ENCODE measurements around the gene TARS3.

TARS3 gene

DNA sequence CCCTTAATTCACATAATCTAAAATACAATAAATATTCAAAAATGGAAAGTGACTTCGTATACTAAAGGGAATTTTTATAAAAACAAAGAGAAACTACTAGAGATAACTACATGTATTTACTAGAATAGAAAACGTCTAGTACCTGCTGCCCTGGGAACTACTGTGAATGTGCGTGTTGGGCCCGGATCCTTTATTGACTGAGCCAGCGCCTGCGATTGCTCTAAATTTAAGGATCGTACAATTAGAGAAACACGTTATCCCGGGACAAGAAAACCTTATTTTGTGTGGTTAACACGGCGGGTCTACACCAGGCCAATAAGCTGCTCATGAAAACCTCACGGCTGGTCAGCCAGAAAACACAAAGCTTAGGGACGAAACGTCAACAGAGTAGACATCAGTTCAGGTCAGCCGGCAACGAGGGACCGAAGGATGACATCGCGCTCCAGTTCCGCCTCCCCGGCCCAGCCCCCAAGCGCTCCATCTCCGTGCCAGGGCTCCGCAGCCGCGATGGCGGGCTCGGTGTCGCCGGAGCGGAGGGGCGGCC, 72.6 kb downstream of the TARS3 start:
- Histone ChIP-seq H3K4me3 (ENCODE audit: control insufficient read depth in 1 of 7, extremely low read depth in 1 of 7, insufficient read depth in 4 of 7, low read depth in 2 of 7, low read length in 6 of 7) (peak overlapping the region; percentile 78 to 93 (median 89)), H3K27ac (ENCODE audit: insufficient read depth in 1 of 2, low read depth in 1 of 2, low read length in 2 of 2, poor library complexity in 1 of 2, severe bottlenecking in 2 of 2) (peak overlapping the region; percentile 90 to 97), H3K36me3 (ENCODE audit: control insufficient read depth in 4 of 4, insufficient read depth in 4 of 4, low read length in 3 of 4) (peaks cover 2 to 24% (median 12%) of the 10 kb centered on the region in 4 experiments), H3K9me3 (ENCODE audit: control extremely low read depth in 1 of 5, control insufficient read depth in 4 of 5, insufficient read depth in 2 of 5, low read depth in 1 of 5, low read length in 4 of 5) (no peaks in the 10 kb centered on the region), H3K4me1 (ENCODE audit: control extremely low read depth in 1 of 4, control insufficient read depth in 4 of 4, insufficient read depth in 4 of 4, low read length in 3 of 4) (peaks cover 12 to 30% (median 18%) of the 10 kb centered on the region in 4 experiments), H3K27me3 (replicated peaks in 2 of 5; ENCODE audit: control insufficient read depth in 4 of 5, insufficient read depth in 5 of 5, low read length in 4 of 5) (no peaks in the 10 kb centered on the region)
- 0% methylated on average over 28 of the region's 32 CpGs for WGBS (ENCODE audit: insufficient coverage)
- ChIA-PET CTCF (interaction anchor here (0.6 to 1.1 kb wide), 3 partner anchors 10 to 211 kb away, joined by 3 to 5 read pairs (median 3); no protein-coding TSS in a partner anchor), POLR2A (interaction anchor here (1.0 kb wide), 1 partner anchor 9 kb away, joined by 3 read pairs; no protein-coding TSS in a partner anchor)
- DNase-seq = no peak

DNA sequence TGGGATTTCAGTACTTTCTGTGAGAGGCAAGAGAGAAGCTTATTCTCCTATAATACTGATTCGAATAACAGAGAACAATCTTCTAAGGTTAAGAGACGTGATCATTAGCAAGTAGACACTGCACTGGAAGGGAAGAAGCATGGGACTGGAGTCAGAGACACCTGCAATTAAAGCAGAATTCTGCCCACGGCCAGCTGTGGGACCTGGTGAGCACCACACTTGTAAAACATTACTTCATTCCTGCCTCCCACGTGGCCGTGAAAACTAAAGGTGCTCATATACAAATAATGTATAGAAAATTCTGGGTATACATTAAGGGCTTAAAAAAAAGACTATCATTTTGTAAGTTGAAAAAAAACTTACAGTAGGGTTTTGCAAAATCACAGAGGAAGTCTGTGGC, 74.1 kb downstream of the TARS3 start:
- 92% methylated on average over 2 of the region's 5 CpGs for WGBS (ENCODE audit: insufficient coverage)
- H3K4me1 ChIP-seq (ENCODE audit: control extremely low read depth in 1 of 4, control insufficient read depth in 4 of 4, insufficient read depth in 4 of 4, low read length in 3 of 4) = peaks cover 12 to 31% (median 18%) of the 10 kb centered on the region in 4 experiments
- DNase-seq = no peak
- ChIA-PET POLR2A (no interaction called here), CTCF (interaction anchor here (0.7 to 1.6 kb wide), 4 partner anchors 8 to 528 kb away, joined by 3 to 5 read pairs (median 4); no protein-coding TSS in a partner anchor)
- H3K27me3 ChIP-seq (replicated peaks in 2 of 5; ENCODE audit: control insufficient read depth in 4 of 5, insufficient read depth in 5 of 5, low read length in 4 of 5) = no peaks in the 10 kb centered on the region
- no peak overlapping the region for H3K4me3 ChIP-seq (ENCODE audit: control insufficient read depth in 1 of 7, extremely low read depth in 1 of 7, insufficient read depth in 4 of 7, low read depth in 2 of 7, low read length in 6 of 7)
- H3K27ac ChIP-seq (ENCODE audit: insufficient read depth in 1 of 2, low read depth in 1 of 2, low read length in 2 of 2, poor library complexity in 1 of 2, severe bottlenecking in 2 of 2) = no peak overlapping the region
- H3K9me3 ChIP-seq (ENCODE audit: control extremely low read depth in 1 of 5, control insufficient read depth in 4 of 5, insufficient read depth in 2 of 5, low read depth in 1 of 5, low read length in 4 of 5) = no peaks in the 10 kb centered on the region
- H3K36me3 ChIP-seq (ENCODE audit: control insufficient read depth in 4 of 4, insufficient read depth in 4 of 4, low read length in 3 of 4) = peaks cover 12 to 39% (median 23%) of the 10 kb centered on the region in 4 experiments

DNA sequence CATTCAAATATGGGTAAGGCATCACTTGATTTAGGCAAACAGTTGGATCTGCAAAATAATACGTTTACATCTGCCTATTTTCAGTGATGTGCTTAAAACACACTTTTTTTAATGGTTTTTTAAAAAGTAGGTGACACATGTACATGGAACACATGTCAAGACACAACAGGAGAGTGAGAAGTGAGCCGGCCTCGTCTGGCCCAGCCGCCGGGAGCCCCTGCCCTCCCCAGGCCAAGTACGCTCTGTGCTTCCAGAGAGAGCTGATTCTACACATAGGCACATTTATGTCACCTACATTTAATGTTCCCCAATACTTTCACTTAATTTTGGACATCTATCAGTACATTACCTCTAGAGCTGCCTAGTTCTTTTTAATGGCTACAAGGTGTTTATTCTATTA, 75.9 kb downstream of the TARS3 start:
- H3K9me3 ChIP-seq (ENCODE audit: control extremely low read depth in 1 of 5, control insufficient read depth in 4 of 5, insufficient read depth in 2 of 5, low read depth in 1 of 5, low read length in 4 of 5) = no peaks in the 10 kb centered on the region
- no peaks in the 10 kb centered on the region for H3K27me3 ChIP-seq (replicated peaks in 2 of 5; ENCODE audit: control insufficient read depth in 4 of 5, insufficient read depth in 5 of 5, low read length in 4 of 5)
- CTCF ChIA-PET = interaction anchor here (0.6 to 1.7 kb wide), 4 partner anchors 10 to 360 kb away, joined by 3 to 4 read pairs (median 3); no protein-coding TSS in a partner anchor
- H3K36me3 ChIP-seq (ENCODE audit: control insufficient read depth in 4 of 4, insufficient read depth in 4 of 4, low read length in 3 of 4) = peaks cover 20 to 54% (median 38%) of the 10 kb centered on the region in 4 experiments
- H3K4me1 ChIP-seq (ENCODE audit: control extremely low read depth in 1 of 4, control insufficient read depth in 4 of 4, insufficient read depth in 4 of 4, low read length in 3 of 4) = peaks cover 12 to 31% (median 18%) of the 10 kb centered on the region in 4 experiments
- DNase-seq = no peak
- no peak overlapping the region for H3K27ac ChIP-seq (ENCODE audit: insufficient read depth in 1 of 2, low read depth in 1 of 2, low read length in 2 of 2, poor library complexity in 1 of 2, severe bottlenecking in 2 of 2)
- no peak overlapping the region for H3K4me3 ChIP-seq (ENCODE audit: control insufficient read depth in 1 of 7, extremely low read depth in 1 of 7, insufficient read depth in 4 of 7, low read depth in 2 of 7, low read length in 6 of 7)
- POLR2A ChIA-PET = no interaction called here
- WGBS (ENCODE audit: insufficient coverage) = 100% methylated on average over 6 of the region's 6 CpGs

DNA sequence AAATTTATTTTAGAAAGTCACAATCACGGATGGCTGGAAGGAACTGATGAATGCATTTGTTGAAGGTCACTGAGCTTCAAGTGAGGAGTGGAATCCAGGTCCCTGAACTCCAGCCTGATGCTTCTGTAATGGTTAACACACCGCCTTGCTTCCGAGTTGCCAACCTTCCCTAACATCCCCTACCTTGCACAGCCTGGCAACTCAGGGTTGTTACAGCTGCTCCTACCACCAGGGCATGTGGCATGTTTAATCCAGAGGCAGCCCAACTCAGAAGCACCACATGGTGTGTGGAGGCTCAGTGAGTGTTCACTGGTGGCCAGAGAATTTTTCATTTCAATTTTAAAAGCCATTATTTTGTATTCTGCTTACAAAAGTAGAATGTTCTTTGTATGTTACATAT, 77.0 kb downstream of the TARS3 start:
- POLR2A ChIA-PET = no interaction called here
- CTCF ChIA-PET = interaction anchor here (0.6 to 1.6 kb wide), 5 partner anchors 9 to 371 kb away, joined by 3 to 4 read pairs (median 3); no protein-coding TSS in a partner anchor
- H3K36me3 ChIP-seq (ENCODE audit: control insufficient read depth in 4 of 4, insufficient read depth in 4 of 4, low read length in 3 of 4) = peaks cover 20 to 62% (median 44%) of the 10 kb centered on the region in 4 experiments

DNA sequence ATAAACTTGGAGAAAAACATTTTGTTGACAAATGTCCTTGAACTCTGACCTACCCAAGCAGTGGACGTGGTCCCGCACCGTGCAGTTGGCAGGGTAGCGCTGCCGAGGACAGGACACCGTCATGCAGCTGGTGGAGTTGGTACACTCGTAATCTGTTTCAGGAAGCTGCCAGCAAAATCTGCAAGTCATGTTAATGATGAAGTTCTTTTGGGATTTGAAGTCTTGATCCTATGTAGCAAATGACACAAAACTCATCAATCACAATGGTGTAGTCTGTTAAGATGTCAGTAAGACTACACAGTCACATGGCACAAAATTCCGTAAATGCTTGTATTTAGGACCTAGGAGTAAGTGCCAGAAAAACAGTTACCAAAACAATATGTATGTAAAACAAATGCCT, 77.6 kb downstream of the TARS3 start:
- POLR2A ChIA-PET = no interaction called here
- H3K4me3 ChIP-seq (ENCODE audit: control insufficient read depth in 1 of 7, extremely low read depth in 1 of 7, insufficient read depth in 4 of 7, low read depth in 2 of 7, low read length in 6 of 7) = no peak overlapping the region
- WGBS (ENCODE audit: insufficient coverage) = 56% methylated on average over 7 of the region's 8 CpGs
- H3K9me3 ChIP-seq (ENCODE audit: control extremely low read depth in 1 of 5, control insufficient read depth in 4 of 5, insufficient read depth in 2 of 5, low read depth in 1 of 5, low read length in 4 of 5) = no peaks in the 10 kb centered on the region
- H3K36me3 ChIP-seq (ENCODE audit: control insufficient read depth in 4 of 4, insufficient read depth in 4 of 4, low read length in 3 of 4) = peaks cover 20 to 65% (median 46%) of the 10 kb centered on the region in 4 experiments
- peak in 2 of 3 donors; percentile 32 to 52 for DNase-seq
- CTCF ChIA-PET = interaction anchor here (1.0 to 1.3 kb wide), 2 partner anchors 8 to 354 kb away, joined by 3 read pairs; no protein-coding TSS in a partner anchor
- no peak overlapping the region for H3K27ac ChIP-seq (ENCODE audit: insufficient read depth in 1 of 2, low read depth in 1 of 2, low read length in 2 of 2, poor library complexity in 1 of 2, severe bottlenecking in 2 of 2)
- H3K27me3 ChIP-seq (replicated peaks in 2 of 5; ENCODE audit: control insufficient read depth in 4 of 5, insufficient read depth in 5 of 5, low read length in 4 of 5) = no peaks in the 10 kb centered on the region
- peaks cover 9 to 32% (median 21%) of the 10 kb centered on the region in 4 experiments for H3K4me1 ChIP-seq (ENCODE audit: control extremely low read depth in 1 of 4, control insufficient read depth in 4 of 4, insufficient read depth in 4 of 4, low read length in 3 of 4)

More for the DNA sequence above, 77.0 kb downstream of the TARS3 start:
- Histone ChIP-seq H3K4me3 (ENCODE audit: control insufficient read depth in 1 of 7, extremely low read depth in 1 of 7, insufficient read depth in 4 of 7, low read depth in 2 of 7, low read length in 6 of 7) (no peak overlapping the region), H3K9me3 (ENCODE audit: control extremely low read depth in 1 of 5, control insufficient read depth in 4 of 5, insufficient read depth in 2 of 5, low read depth in 1 of 5, low read length in 4 of 5) (no peaks in the 10 kb centered on the region), H3K27ac (ENCODE audit: insufficient read depth in 1 of 2, low read depth in 1 of 2, low read length in 2 of 2, poor library complexity in 1 of 2, severe bottlenecking in 2 of 2) (no peak overlapping the region), H3K27me3 (replicated peaks in 2 of 5; ENCODE audit: control insufficient read depth in 4 of 5, insufficient read depth in 5 of 5, low read length in 4 of 5) (no peaks in the 10 kb centered on the region), H3K4me1 (ENCODE audit: control extremely low read depth in 1 of 4, control insufficient read depth in 4 of 4, insufficient read depth in 4 of 4, low read length in 3 of 4) (peaks cover 11 to 27% (median 17%) of the 10 kb centered on the region in 4 experiments)
- 90% methylated on average over 3 of the region's 3 CpGs for WGBS (ENCODE audit: insufficient coverage)
- peak in 2 of 3 donors; percentile 25 to 39 for DNase-seq

DNA sequence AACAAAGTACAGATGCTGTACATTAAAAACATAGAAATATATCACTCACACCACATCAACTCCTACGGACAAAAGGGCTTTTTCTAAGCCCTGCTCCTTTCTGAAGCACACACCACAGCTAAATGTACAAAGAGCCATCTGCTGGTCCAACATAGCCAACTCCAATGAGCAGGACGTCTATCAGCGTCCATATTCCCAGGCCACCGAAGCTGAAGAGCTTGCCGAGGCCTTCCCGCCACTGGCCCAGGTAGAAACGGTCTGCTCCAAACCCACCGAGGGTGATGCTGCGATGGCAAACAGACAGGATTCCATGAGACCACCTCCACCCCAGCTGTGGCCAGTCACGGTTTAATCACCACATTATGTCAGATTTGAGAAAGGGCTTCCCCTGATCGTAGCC, 81.9 kb downstream of the TARS3 start:
- Histone ChIP-seq H3K27ac (ENCODE audit: insufficient read depth in 1 of 2, low read depth in 1 of 2, low read length in 2 of 2, poor library complexity in 1 of 2, severe bottlenecking in 2 of 2) (peak overlapping the region in 1 of 2 experiments; percentile 1), H3K36me3 (ENCODE audit: control insufficient read depth in 4 of 4, insufficient read depth in 4 of 4, low read length in 3 of 4) (peaks cover 18 to 59% (median 45%) of the 10 kb centered on the region in 4 experiments)

DNA sequence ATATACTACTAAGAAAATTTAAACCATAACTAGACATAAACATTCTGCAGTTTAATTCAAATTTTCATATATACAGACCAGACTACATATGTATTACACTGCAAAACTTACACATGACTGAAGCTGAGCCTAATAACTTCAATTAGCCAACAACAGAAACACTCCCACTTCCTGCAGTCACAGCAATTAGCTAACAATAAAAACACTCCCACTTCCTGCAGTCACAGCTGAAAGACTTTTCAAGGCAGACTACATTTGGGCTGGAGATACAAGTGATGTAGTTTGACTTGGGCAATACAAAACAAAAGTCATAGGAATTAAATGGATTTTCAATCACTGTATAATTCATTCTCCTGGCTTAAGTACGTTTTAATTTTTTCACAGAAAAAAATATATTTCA, 82.4 kb downstream of the TARS3 start:
- Histone ChIP-seq H3K4me3 (ENCODE audit: control insufficient read depth in 1 of 7, extremely low read depth in 1 of 7, insufficient read depth in 4 of 7, low read depth in 2 of 7, low read length in 6 of 7) (peak overlapping the region in 1 of 7 experiments; percentile 14), H3K27ac (ENCODE audit: insufficient read depth in 1 of 2, low read depth in 1 of 2, low read length in 2 of 2, poor library complexity in 1 of 2, severe bottlenecking in 2 of 2) (peak overlapping the region; percentile 21 to 30), H3K36me3 (ENCODE audit: control insufficient read depth in 4 of 4, insufficient read depth in 4 of 4, low read length in 3 of 4) (peaks cover 18 to 56% (median 45%) of the 10 kb centered on the region in 4 experiments), H3K9me3 (ENCODE audit: control extremely low read depth in 1 of 5, control insufficient read depth in 4 of 5, insufficient read depth in 2 of 5, low read depth in 1 of 5, low read length in 4 of 5) (no peaks in the 10 kb centered on the region), H3K27me3 (replicated peaks in 2 of 5; ENCODE audit: control insufficient read depth in 4 of 5, insufficient read depth in 5 of 5, low read length in 4 of 5) (no peaks in the 10 kb centered on the region), H3K4me1 (ENCODE audit: control extremely low read depth in 1 of 4, control insufficient read depth in 4 of 4, insufficient read depth in 4 of 4, low read length in 3 of 4) (peaks cover 2 to 18% (median 12%) of the 10 kb centered on the region in 4 experiments)
- WGBS (ENCODE audit: insufficient coverage) = no CpG with 5 or more reads among the region's 1 CpG
- ChIA-PET POLR2A (interaction anchor here (0.5 kb wide), 1 partner anchor 322 kb away, joined by 4 read pairs; no protein-coding TSS in a partner anchor), CTCF (interaction anchor here (0.6 to 7.7 kb wide), 23 partner anchors 9 to 375 kb away, joined by 3 to 54 read pairs (median 5); partner anchors contain the start of genes SNRPA1 and TM2D3)
- DNase-seq = peak; percentile 57 to 89 (median 84)

More for the DNA sequence above, 81.9 kb downstream of the TARS3 start:
- H3K27me3 ChIP-seq (replicated peaks in 2 of 5; ENCODE audit: control insufficient read depth in 4 of 5, insufficient read depth in 5 of 5, low read length in 4 of 5) = no peaks in the 10 kb centered on the region
- whole genome bisulfite sequencing (ENCODE audit: insufficient coverage) = 96% methylated on average over 11 of the region's 11 CpGs
- DNase-seq = no peak
- CTCF ChIA-PET = interaction anchor here (1.0 to 7.7 kb wide), 16 partner anchors 8 to 376 kb away, joined by 3 to 54 read pairs (median 6); partner anchors contain the start of genes SNRPA1 and TM2D3
- H3K4me3 ChIP-seq (ENCODE audit: control insufficient read depth in 1 of 7, extremely low read depth in 1 of 7, insufficient read depth in 4 of 7, low read depth in 2 of 7, low read length in 6 of 7) = no peak overlapping the region
- POLR2A ChIA-PET = interaction anchor here (0.5 to 0.9 kb wide), 2 partner anchors 10 to 323 kb away, joined by 3 to 4 read pairs; partner anchors contain the start of gene TM2D3
- H3K4me1 ChIP-seq (ENCODE audit: control extremely low read depth in 1 of 4, control insufficient read depth in 4 of 4, insufficient read depth in 4 of 4, low read length in 3 of 4) = peaks cover 2 to 18% (median 12%) of the 10 kb centered on the region in 4 experiments
- no peaks in the 10 kb centered on the region for H3K9me3 ChIP-seq (ENCODE audit: control extremely low read depth in 1 of 5, control insufficient read depth in 4 of 5, insufficient read depth in 2 of 5, low read depth in 1 of 5, low read length in 4 of 5)
